Cardiac septum (tissue), 1 donor: ENCODE data around the gene MARF1. TPM values are rescaled to one million over a fixed set of nuclear protein-coding genes. Genes with fewer than 3 reads are reported as not detected.

Experiments used
- DNase-seq: peaks from one replicate; pipeline ENCODE4 v3.0.0-alpha.2; 2020; ENCODE audit warnings: low spot score
- intact Hi-C: fragments of 100-400 bp; cut with DNase I; formaldehyde crosslinking; loops from one replicate; pipeline ENCODE4 v1.14.0; 2022
- total RNA-seq: library from RNA; stranded (reverse); fragmentation: NEBNext Ultra II Directional; extraction: Animal tissue kit (Norgen Biotek cat#: 25700); gene quantifications from one replicate; pipeline ENCODE4 v1.2.1, GENCODE V29; 2021
- donor health status: DM: no; HTN: no; CAD: no.

MARF1 gene
- total RNA-seq, 1 donor from 2014 or later: 39.7 TPM

GRCh38 chr16:15606518-15607220 lies 36.3 kb downstream of the MARF1 start:
- intact Hi-C loops: no loop called here
- no peak for DNase-seq

GRCh38 chr16:15605839-15606517 lies 37.0 kb downstream of the MARF1 start:
- DNase-seq: no peak
- intact Hi-C loops: no loop called here

GRCh38 chr16:15604460-15605440 lies 38.2 kb downstream of the MARF1 start:
- DNase-seq: no peak
- intact Hi-C loops: no loop called here

GRCh38 chr16:15602285-15603044 lies 40.5 kb downstream of the MARF1 start:
- intact Hi-C loops: no loop called here

GRCh38 chr16:15601212-15601879 lies 41.6 kb downstream of the MARF1 start:
- DNase-seq: no peak
- intact Hi-C loops: no loop called here

More at GRCh38 chr16:15602285-15603044, 40.5 kb downstream of the MARF1 start:
- no peak for DNase-seq

GRCh38 chr16:15599303-15600070 lies 43.5 kb downstream of the MARF1 start:
- intact Hi-C loops: no loop called here
- no peak for DNase-seq

GRCh38 chr16:15598648-15599190 lies 44.2 kb downstream of the MARF1 start:
- intact Hi-C loops: no loop called here
- no peak for DNase-seq

GRCh38 chr16:15597822-15598647 lies 44.9 kb downstream of the MARF1 start:
- intact Hi-C loops: no loop called here
- DNase-seq: no peak

- DNase-seq: no peak
- intact Hi-C loops: no loop called here
These were observed 45.8 kb downstream of the MARF1 start for GRCh38 chr16:15597135-15597534.

- intact Hi-C loops: no loop called here
These were observed 48.1 kb downstream of the MARF1 start for GRCh38 chr16:15594711-15595320.

GRCh38 chr16:15593235-15593634 lies 49.7 kb downstream of the MARF1 start:
- intact Hi-C loops: no loop called here
- no peak for DNase-seq

More at GRCh38 chr16:15594711-15595320, 48.1 kb downstream of the MARF1 start:
- no peak for DNase-seq

GRCh38 chr16:15592324-15592723 lies 50.6 kb downstream of the MARF1 start:
- DNase-seq: no peak
- intact Hi-C loops: no loop called here

GRCh38 chr16:15587152-15587825 lies 55.7 kb downstream of the MARF1 start:
- intact Hi-C loops: no loop called here

GRCh38 chr16:15586716-15587115 lies 56.2 kb downstream of the MARF1 start:
- no peak for DNase-seq
- intact Hi-C loops: no loop called here

More at GRCh38 chr16:15587152-15587825, 55.7 kb downstream of the MARF1 start:
- DNase-seq: no peak

GRCh38 chr16:15585956-15586355 lies 57.0 kb downstream of the MARF1 start:
- DNase-seq: no peak
- intact Hi-C loops: no loop called here

GRCh38 chr16:15583526-15583925 lies 59.4 kb downstream of the MARF1 start:
- intact Hi-C loops: no loop called here
- DNase-seq: no peak
